ENCODE data around the gene NEO1. TPM values are rescaled to one million over a fixed set of nuclear protein-coding genes. Genes with fewer than 3 reads are reported as not detected.

The NEO1 gene
- polyA plus RNA-seq, 1 donor from 2014 or later, result 57.0 TPM

- no peak overlapping the region for H3K4me3 ChIP-seq (ENCODE audit: low read length)
- H3K9me2 ChIP-seq (ENCODE audit: insufficient read depth, low read length), result no peaks in the 10 kb centered on the region
- H2AFZ ChIP-seq (ENCODE audit: low read depth, low read length), result no peak overlapping the region
- no peak overlapping the region for H3K27ac ChIP-seq (ENCODE audit: low read length)
- TF ChIP-seq RAD21 (conservative IDR thresholded peaks at IDR 0.05) (no peak), EZH2 (IDR thresholded peaks at IDR 0.05; ENCODE audit: borderline replicate concordance, insufficient read depth, low read length, poor library complexity, severe bottlenecking) (no peak), REST (IDR thresholded peaks at IDR 0.05; ENCODE audit: borderline replicate concordance) (no peak), MXI1 (conservative IDR thresholded peaks at IDR 0.05; ENCODE audit: poor library complexity, severe bottlenecking) (no peak), TAF1 (IDR thresholded peaks at IDR 0.05; ENCODE audit: low read depth) (no peak), EP300 (conservative IDR thresholded peaks at IDR 0.05; ENCODE audit: poor library complexity, severe bottlenecking) (no peak), POLR2AphosphoS5 (IDR thresholded peaks at IDR 0.05) (no peak), SMC3 (conservative IDR thresholded peaks at IDR 0.05; ENCODE audit: poor library complexity) (no peak)
- TF ChIP-seq, protein P1, sequence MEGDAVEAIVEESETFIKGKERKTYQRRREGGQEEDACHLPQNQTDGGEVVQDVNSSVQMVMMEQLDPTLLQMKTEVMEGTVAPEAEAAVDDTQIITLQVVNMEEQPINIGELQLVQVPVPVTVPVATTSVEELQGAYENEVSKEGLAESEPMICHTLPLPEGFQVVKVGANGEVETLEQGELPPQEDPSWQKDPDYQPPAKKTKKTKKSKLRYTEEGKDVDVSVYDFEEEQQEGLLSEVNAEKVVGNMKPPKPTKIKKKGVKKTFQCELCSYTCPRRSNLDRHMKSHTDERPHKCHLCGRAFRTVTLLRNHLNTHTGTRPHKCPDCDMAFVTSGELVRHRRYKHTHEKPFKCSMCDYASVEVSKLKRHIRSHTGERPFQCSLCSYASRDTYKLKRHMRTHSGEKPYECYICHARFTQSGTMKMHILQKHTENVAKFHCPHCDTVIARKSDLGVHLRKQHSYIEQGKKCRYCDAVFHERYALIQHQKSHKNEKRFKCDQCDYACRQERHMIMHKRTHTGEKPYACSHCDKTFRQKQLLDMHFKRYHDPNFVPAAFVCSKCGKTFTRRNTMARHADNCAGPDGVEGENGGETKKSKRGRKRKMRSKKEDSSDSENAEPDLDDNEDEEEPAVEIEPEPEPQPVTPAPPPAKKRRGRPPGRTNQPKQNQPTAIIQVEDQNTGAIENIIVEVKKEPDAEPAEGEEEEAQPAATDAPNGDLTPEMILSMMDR (IDR thresholded peaks at IDR 0.05; ENCODE audit: poor library complexity, severe bottlenecking), result no peak
- no peaks in the 10 kb centered on the region for H3K9me3 ChIP-seq (ENCODE audit: low read length)
- no peaks in the 10 kb centered on the region for H3K27me3 ChIP-seq (ENCODE audit: insufficient read depth, low read depth, low read length)
- no peak overlapping the region for H3K9ac ChIP-seq (ENCODE audit: low read length)
- no peaks in the 10 kb centered on the region for H3K79me2 ChIP-seq (replicated peaks; ENCODE audit: insufficient read depth, low read length)
- no peak overlapping the region for H3K4me2 ChIP-seq (ENCODE audit: low read length)
- no peaks in the 10 kb centered on the region for H3F3A ChIP-seq (ENCODE audit: insufficient read depth, low read length, poor library complexity, severe bottlenecking)
- H4K20me1 ChIP-seq (ENCODE audit: insufficient read depth), result no peaks in the 10 kb centered on the region
- no peaks in the 10 kb centered on the region for H3K36me3 ChIP-seq (ENCODE audit: insufficient read depth, low read length)
Measured at GRCh38 chr15:73034221-73034620, 18.0 kb upstream of the NEO1 start.

DNA sequence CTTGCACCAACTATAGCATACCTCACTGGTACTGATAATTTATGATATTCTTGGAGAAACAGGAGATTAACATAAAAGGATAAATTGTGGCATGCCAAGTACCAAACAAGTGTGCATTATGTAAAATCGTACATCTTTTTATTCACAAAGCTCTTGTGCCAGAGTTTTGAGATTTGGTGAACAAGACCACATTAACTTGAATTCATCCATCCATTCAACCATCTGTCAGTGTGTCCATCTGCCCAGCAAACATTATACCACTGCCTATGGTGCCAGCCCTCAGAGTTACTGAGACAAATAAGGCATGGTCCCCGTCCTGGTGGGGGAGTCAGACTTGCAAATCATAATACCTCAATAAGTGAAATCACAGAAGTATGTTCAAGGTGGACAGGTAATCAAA lies 17.0 kb upstream of the NEO1 start:
- Histone ChIP-seq H3K9me3 (ENCODE audit: low read length) (no peaks in the 10 kb centered on the region), H4K20me1 (ENCODE audit: insufficient read depth) (no peaks in the 10 kb centered on the region), H3K4me2 (ENCODE audit: low read length) (no peak overlapping the region), H3K79me2 (replicated peaks; ENCODE audit: insufficient read depth, low read length) (no peaks in the 10 kb centered on the region), H3K9me2 (ENCODE audit: insufficient read depth, low read length) (no peaks in the 10 kb centered on the region), H3F3A (ENCODE audit: insufficient read depth, low read length, poor library complexity, severe bottlenecking) (no peaks in the 10 kb centered on the region), H3K9ac (ENCODE audit: low read length) (no peak overlapping the region), H3K36me3 (ENCODE audit: insufficient read depth, low read length) (no peaks in the 10 kb centered on the region), H3K4me3 (ENCODE audit: low read length) (no peak overlapping the region), H3K27ac (ENCODE audit: low read length) (no peak overlapping the region), H3K27me3 (ENCODE audit: insufficient read depth, low read depth, low read length) (no peaks in the 10 kb centered on the region), H2AFZ (ENCODE audit: low read depth, low read length) (no peak overlapping the region)
- TF ChIP-seq, protein P1 (IDR thresholded peaks at IDR 0.05; ENCODE audit: poor library complexity, severe bottlenecking), result no peak
- no peak for TF ChIP-seq REST (IDR thresholded peaks at IDR 0.05; ENCODE audit: borderline replicate concordance)
- TF ChIP-seq SMC3 (conservative IDR thresholded peaks at IDR 0.05; ENCODE audit: poor library complexity), result no peak
- TF ChIP-seq EZH2 (IDR thresholded peaks at IDR 0.05; ENCODE audit: borderline replicate concordance, insufficient read depth, low read length, poor library complexity, severe bottlenecking), result no peak
- no peak for TF ChIP-seq TAF1 (IDR thresholded peaks at IDR 0.05; ENCODE audit: low read depth)
- no peak for TF ChIP-seq POLR2AphosphoS5 (IDR thresholded peaks at IDR 0.05)

All from neural cell (in vitro differentiated cells).